ENCODE data around the gene BIK.

BIK gene

DNA sequence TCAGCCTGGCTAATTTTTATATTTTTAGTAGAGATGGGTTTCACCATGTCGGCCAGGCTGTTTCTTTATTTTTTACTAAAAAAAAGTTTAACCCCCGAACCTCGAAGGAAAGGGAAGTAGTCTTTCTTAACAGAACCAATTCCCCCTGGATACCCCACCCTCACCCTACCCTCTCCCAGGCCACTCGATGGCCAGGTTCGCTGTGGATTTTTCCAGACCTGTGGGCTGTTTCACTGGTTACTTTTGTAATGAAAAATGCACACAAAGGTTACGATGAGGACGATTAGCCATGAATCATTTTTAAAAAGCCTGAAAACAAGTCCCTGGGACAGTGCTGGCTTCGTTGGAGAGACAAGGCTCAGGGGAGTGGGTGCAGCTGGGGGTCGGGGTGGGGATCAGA, 43.3 kb downstream of the BIK start:
- DNase-seq (ENCODE audit: low read depth): no peak
- TF ChIP-seq, protein P1, sequence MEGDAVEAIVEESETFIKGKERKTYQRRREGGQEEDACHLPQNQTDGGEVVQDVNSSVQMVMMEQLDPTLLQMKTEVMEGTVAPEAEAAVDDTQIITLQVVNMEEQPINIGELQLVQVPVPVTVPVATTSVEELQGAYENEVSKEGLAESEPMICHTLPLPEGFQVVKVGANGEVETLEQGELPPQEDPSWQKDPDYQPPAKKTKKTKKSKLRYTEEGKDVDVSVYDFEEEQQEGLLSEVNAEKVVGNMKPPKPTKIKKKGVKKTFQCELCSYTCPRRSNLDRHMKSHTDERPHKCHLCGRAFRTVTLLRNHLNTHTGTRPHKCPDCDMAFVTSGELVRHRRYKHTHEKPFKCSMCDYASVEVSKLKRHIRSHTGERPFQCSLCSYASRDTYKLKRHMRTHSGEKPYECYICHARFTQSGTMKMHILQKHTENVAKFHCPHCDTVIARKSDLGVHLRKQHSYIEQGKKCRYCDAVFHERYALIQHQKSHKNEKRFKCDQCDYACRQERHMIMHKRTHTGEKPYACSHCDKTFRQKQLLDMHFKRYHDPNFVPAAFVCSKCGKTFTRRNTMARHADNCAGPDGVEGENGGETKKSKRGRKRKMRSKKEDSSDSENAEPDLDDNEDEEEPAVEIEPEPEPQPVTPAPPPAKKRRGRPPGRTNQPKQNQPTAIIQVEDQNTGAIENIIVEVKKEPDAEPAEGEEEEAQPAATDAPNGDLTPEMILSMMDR (IDR thresholded peaks at IDR 0.05; ENCODE audit: insufficient read depth, low read depth, low read length, missing control alignments): no peak
- H3K4me3 ChIP-seq (ENCODE audit: low read depth, low read length): peak overlapping the region; percentile 1; the same call in 1 of the 2 replicates

DNA sequence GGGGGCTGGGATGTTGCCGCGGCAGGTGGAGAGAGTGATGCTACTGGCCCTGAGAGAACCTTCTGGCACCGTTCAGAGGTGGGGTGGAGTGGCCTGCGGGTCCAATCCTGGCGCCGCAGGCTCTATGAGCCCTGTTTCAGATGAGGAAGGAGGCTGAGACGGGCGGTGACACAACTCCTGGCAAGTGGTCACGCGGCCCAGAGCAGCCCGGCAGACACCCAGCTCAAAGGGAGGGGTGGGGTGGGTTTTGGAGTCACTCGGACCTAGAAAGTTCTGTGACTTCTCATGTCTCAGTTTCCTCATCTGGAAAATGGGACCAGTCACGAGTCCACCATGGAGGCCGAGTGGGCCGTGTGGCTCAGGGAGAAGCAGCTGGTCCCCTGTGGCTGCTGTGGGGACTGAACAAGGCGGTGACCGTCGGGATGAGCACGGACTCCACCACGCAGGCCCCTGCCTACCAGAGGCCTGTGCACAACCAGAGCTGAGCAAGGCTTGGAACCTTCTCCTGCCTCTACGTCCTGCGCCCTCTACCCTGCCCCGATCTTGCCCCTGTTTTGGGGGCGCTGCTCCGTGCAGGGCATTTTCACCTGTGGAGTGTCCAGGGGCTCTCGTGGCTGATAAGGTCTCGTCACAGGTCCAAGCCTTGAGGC, 44.5 kb downstream of the BIK start:
- TF ChIP-seq, protein P1 (IDR thresholded peaks at IDR 0.05; ENCODE audit: insufficient read depth, low read depth, low read length, missing control alignments): no peak

DNA sequence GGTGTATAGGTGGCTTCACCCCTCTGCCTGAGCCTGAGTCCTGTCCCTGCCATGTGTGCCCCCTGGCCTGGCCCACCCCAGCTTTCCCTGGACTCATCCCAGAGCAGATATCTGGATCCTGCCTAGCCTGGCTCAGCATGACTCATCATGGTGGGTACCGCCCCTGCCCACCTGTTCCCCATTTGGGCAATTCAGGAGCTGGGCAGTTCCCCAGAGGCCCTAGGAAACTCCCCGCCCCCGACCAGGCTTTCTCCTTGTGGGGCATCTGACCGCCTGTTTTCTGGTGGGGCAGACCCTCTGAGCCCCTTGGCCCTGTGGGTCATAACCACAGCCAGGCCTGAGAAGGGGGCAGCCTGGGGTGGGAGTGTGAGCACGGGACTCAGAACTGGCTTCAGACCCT, 45.2 kb downstream of the BIK start:
- no peak overlapping the region for H3K4me3 ChIP-seq (ENCODE audit: low read depth, low read length)
- TF ChIP-seq, protein P1 (IDR thresholded peaks at IDR 0.05; ENCODE audit: insufficient read depth, low read depth, low read length, missing control alignments): no peak
- no peak for DNase-seq (ENCODE audit: low read depth)

More for the DNA sequence above, 44.5 kb downstream of the BIK start:
- DNase-seq (ENCODE audit: low read depth): no peak
- no peak overlapping the region for H3K4me3 ChIP-seq (ENCODE audit: low read depth, low read length)

DNA sequence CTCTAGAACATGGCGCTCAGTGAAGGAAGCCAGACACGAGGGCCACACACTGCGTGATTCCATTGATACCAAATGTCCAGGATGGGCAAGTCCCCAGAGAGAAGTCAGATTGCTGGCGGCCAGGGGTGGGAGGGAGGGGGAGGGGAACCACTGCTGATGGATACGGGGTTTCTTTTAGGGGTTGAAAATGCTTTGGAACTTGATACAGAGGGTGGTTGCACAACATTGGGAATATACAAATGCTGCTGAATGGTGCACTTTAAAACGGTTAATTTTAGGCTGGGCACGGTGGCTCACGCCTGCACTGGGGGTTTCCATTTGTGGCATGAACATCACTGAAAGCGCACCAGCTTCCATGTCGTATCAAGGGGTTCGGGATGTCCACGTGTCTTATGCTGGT, 45.9 kb downstream of the BIK start:
- no peak for DNase-seq (ENCODE audit: low read depth)
- TF ChIP-seq, protein P1 (IDR thresholded peaks at IDR 0.05; ENCODE audit: insufficient read depth, low read depth, low read length, missing control alignments): no peak
- no peak overlapping the region for H3K4me3 ChIP-seq (ENCODE audit: low read depth, low read length)

DNA sequence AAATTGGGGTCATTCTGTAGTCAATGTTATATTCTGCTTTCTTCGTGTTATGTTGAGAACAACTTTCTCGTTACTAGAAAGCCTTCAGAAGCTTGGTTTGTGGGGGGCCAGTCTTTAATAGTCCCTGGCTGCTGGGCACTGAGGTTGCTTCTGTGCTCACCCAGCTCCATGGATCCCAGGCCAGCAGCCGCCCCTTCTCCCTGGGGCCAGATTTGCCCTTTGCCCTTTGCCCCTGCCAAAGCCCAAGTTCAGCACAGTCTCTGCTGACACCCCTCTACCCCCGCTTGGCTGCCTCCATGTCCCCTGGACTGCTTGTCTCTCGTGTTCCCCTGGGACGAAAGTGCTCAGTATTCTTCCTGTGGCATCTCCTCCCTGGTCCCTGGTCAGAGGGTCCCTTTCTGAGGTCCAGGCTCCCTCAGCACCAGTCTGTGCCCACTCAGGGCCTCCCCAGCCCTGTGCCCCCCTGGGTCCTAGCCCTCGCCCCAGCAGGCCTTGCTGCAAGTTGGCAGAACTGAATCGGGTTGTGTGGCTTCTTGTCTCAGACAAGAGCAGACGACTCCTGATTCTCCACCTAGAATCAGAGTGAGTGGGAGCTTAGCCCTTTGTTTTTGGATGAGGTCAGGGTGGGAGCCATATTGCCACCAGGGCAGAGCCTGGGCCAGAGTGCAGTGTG, 47.5 kb downstream of the BIK start:
- no peak for DNase-seq (ENCODE audit: low read depth)
- no peak overlapping the region for H3K4me3 ChIP-seq (ENCODE audit: low read depth, low read length)
- TF ChIP-seq, protein P1 (IDR thresholded peaks at IDR 0.05; ENCODE audit: insufficient read depth, low read depth, low read length, missing control alignments): no peak

DNA sequence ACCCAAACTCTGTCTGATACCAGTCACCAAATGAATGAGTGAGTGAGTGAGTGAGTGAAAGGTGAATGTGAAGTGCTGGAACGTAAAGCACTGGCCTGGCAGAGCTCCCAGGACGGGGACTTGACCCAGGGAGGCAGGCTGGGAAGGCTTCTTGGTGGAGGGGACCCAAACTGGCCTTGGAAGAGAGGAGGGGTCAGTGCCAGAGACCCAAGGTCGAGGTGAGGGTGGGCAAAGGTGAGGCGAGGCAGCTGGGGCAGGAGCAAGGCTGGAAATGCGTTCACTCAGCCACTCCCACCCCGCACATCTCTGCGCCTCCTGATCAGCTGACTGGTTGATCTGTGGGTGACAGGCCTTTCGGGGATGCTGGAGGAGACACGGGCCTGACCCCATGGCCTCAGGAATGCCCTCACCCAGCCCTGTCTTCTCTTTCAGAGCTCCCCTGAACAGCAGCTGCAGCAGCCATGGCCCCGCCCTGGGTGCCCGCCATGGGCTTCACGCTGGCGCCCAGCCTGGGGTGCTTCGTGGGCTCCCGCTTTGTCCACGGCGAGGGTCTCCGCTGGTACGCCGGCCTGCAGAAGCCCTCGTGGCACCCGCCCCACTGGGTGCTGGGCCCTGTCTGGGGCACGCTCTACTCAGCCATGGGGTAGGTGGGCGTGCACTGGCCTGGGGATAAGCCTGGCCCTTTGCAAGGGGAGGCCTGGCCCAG, 48.4 kb downstream of the BIK start:
- no peak overlapping the region for H3K4me3 ChIP-seq (ENCODE audit: low read depth, low read length)
- TF ChIP-seq, protein P1 (IDR thresholded peaks at IDR 0.05; ENCODE audit: insufficient read depth, low read depth, low read length, missing control alignments): no peak
- DNase-seq (ENCODE audit: low read depth): no peak
